Omental fat pad (tissue), 4 donors: ENCODE results near the gene PTPRB. TPM values are rescaled to one million over a fixed set of nuclear protein-coding genes. Genes with fewer than 3 reads are reported as not detected.
"Not testable (repeated sequence)": the region's sequence is repeated elsewhere in the genome, so short reads cannot be mapped to it uniquely, and the experiment has no call there.

Source experiments
- ATAC-seq: fragments of 150-250 bp; one replicate; pipeline ENCODE4 v1.9.1; 2016; ENCODE audit warnings: mild to moderate bottlenecking, moderate library complexity; ENCODE audit not compliant: low FRiP score
- DNase-seq: peaks from one replicate; pipeline ENCODE4 v3.0.0-alpha.2; 2019; ENCODE audit warnings: low spot score
- CTCF ChIP-seq, 3 donors: fragments of 450-650 bp; IDR thresholded peaks; one replicate each; pipeline ENCODE4 v1.5.1; 2016 to 2017; ENCODE audit warnings: antibody characterized with exemption in 3 of 3, mild to moderate bottlenecking in 3 of 3, moderate library complexity in 2 of 3
- total RNA-seq, 4 donors: library from RNA; depleted of rRNA; stranded (reverse); fragments of >200 nt; gene quantifications; one replicate each; pipeline ENCODE4 v1.1.0, GENCODE V29; 2016

PTPRB gene
- total RNA-seq, 4 donors from 2014 or later: 14.8 to 165 (median 55.6) TPM

GRCh38 chr12:70497508-70497907 is 139.7 kb downstream of the PTPRB start:
- no peak for TF ChIP-seq CTCF (IDR thresholded peaks at IDR 0.05)
- ATAC-seq: no peak

GRCh38 chr12:70492904-70493303 is 144.3 kb downstream of the PTPRB start:
- not testable (repeated sequence) for DNase-seq, ATAC-seq

More at GRCh38 chr12:70497508-70497907, 139.7 kb downstream of the PTPRB start:
- no peak for DNase-seq

- DNase-seq: not testable (repeated sequence)
Observed at GRCh38 chr12:70490928-70491327, 146.3 kb downstream of the PTPRB start.

GRCh38 chr12:70487440-70487839 is 149.8 kb downstream of the PTPRB start:
- no peak for ATAC-seq

More at GRCh38 chr12:70490928-70491327, 146.3 kb downstream of the PTPRB start:
- ATAC-seq: not testable (repeated sequence)

GRCh38 chr12:70486588-70486987 is 150.6 kb downstream of the PTPRB start:
- ATAC-seq: no peak
- no peak for DNase-seq
- no peak for TF ChIP-seq CTCF (IDR thresholded peaks at IDR 0.05)

More at GRCh38 chr12:70487440-70487839, 149.8 kb downstream of the PTPRB start:
- no peak for TF ChIP-seq CTCF (IDR thresholded peaks at IDR 0.05)
- DNase-seq: no peak

- ATAC-seq: no peak
- TF ChIP-seq CTCF (IDR thresholded peaks at IDR 0.05): no peak
- DNase-seq: no peak
Observed at GRCh38 chr12:70485704-70486103, 151.5 kb downstream of the PTPRB start.

GRCh38 chr12:70484464-70484863 is 152.8 kb downstream of the PTPRB start:
- no peak for DNase-seq
- no peak for ATAC-seq
- TF ChIP-seq CTCF (IDR thresholded peaks at IDR 0.05): no peak

- ATAC-seq (no peak), DNase-seq (no peak)
- TF ChIP-seq CTCF (IDR thresholded peaks at IDR 0.05): no peak
Observed at GRCh38 chr12:70482764-70483163, 154.5 kb downstream of the PTPRB start.
